NCI-H2029 treated with DMSO at 0.1 percent for 48 hours (cell line): ENCODE measurements around the gene PLP1.
A peak's percentile ranks its signal among the peaks of the same experiment; 100 is the strongest.
"Not testable (repeated sequence)": the region's sequence is repeated elsewhere in the genome, so short reads cannot be mapped to it uniquely, and the experiment has no call there.

Source experiments
- DNase-seq: peaks from one replicate; lab custom pipeline; 2025; lab: John Stamatoyannopoulos, UW

PLP1 gene

GRCh38 chrX:103781062-103781402 is 4.4 kb downstream of the PLP1 start:
- no peak for DNase-seq

GRCh38 chrX:103781706-103782105 is 5.1 kb downstream of the PLP1 start:
- no peak for DNase-seq

- DNase-seq: no peak
Measured at GRCh38 chrX:103782640-103783039, 6.0 kb downstream of the PLP1 start.

GRCh38 chrX:103783196-103783595 is 6.6 kb downstream of the PLP1 start:
- no peak for DNase-seq

- DNase-seq: no peak
Measured at GRCh38 chrX:103783971-103784370, 7.3 kb downstream of the PLP1 start.

- no peak for DNase-seq
Measured at GRCh38 chrX:103789004-103789403, 12.4 kb downstream of the PLP1 start.

- DNase-seq: no peak
Measured at GRCh38 chrX:103791228-103791627, 14.6 kb downstream of the PLP1 start.

GRCh38 chrX:103791826-103792485 is 15.3 kb downstream of the PLP1 start:
- DNase-seq: no peak

GRCh38 chrX:103792916-103793544 is 16.4 kb downstream of the PLP1 start:
- DNase-seq: no peak

- no peak for DNase-seq
Measured at GRCh38 chrX:103793545-103793940, 16.9 kb downstream of the PLP1 start.

- DNase-seq: no peak
Measured at GRCh38 chrX:103794119-103794518, 17.5 kb downstream of the PLP1 start.

- DNase-seq: no peak
Measured at GRCh38 chrX:103797691-103798090, 21.1 kb downstream of the PLP1 start.

GRCh38 chrX:103800318-103800717 is 23.7 kb downstream of the PLP1 start:
- no peak for DNase-seq

- no peak for DNase-seq
Measured at GRCh38 chrX:103805860-103806259, 29.2 kb downstream of the PLP1 start.

GRCh38 chrX:103806862-103807474 is 30.3 kb downstream of the PLP1 start:
- no peak for DNase-seq

- DNase-seq: no peak
Measured at GRCh38 chrX:103811858-103812257, 35.2 kb downstream of the PLP1 start.

- not testable (repeated sequence) for DNase-seq
Measured at GRCh38 chrX:103817101-103817500, 40.5 kb downstream of the PLP1 start.

- DNase-seq: peak; percentile 19
Measured at GRCh38 chrX:103817502-103817901, 40.9 kb downstream of the PLP1 start.

- DNase-seq: no peak
Measured at GRCh38 chrX:103818842-103819619, 42.4 kb downstream of the PLP1 start.

- DNase-seq: not testable (repeated sequence)
Measured at GRCh38 chrX:103820802-103821201, 44.2 kb downstream of the PLP1 start.

GRCh38 chrX:103823591-103823990 is 47.0 kb downstream of the PLP1 start:
- DNase-seq: no peak

GRCh38 chrX:103825881-103826280 is 49.2 kb downstream of the PLP1 start:
- DNase-seq: no peak

GRCh38 chrX:103828529-103828928 is 51.9 kb downstream of the PLP1 start:
- no peak for DNase-seq
